GM18951 (cell line): ENCODE measurements around the gene MAML3.
"Not testable (repeated sequence)": the region's sequence is repeated elsewhere in the genome, so short reads cannot be mapped to it uniquely, and the experiment has no call there.

Experiments
- POLR2A ChIP-seq: IDR thresholded peaks from 4 replicates; pipeline ENCODE4 v1.6.1; 2011; ENCODE audit warnings: mild to moderate bottlenecking; ENCODE audit not compliant: insufficient read length, insufficient read depth; ENCODE audit errors: extremely low read depth
- in situ Hi-C: fragments of 300-500 bp; cut with MboI; formaldehyde crosslinking; loops from one replicate; pipeline ENCODE4 v1.12.0; 2022; ENCODE audit warnings: low sequenced_read_pairs, mixed read lengths, inconsistent platforms; ENCODE audit not compliant: unreplicated experiment

MAML3 gene

DNA sequence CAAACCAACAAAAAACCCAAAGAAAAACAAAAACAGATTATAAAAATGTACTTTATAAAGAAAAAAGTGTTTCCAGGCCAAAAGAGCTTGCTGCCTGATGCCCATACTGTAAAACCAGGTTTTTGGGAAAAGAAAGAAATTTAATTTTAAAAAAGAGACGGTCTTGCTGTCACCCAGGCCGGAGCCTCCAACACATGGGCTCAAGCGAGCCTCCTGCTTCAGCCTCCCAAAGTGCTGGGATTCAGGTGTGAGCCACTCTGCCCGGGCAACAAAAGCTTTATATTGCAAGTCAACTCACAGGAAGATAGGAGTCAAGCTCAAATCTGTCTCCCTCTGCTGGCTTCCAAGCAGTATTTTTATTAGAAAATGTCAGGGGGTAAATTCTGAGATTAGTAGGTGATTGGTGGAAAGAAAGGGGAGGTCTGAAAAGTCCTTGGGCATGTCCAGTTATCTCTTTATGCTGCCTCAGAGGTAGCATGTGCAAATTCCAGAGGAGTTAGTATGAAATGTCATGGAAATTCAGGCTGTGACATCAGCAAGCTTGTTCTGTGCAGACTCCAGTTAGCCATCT lies 449.0 kb downstream of the MAML3 start:
- in situ Hi-C loops: no loop called here
- TF ChIP-seq POLR2A: no peak

DNA sequence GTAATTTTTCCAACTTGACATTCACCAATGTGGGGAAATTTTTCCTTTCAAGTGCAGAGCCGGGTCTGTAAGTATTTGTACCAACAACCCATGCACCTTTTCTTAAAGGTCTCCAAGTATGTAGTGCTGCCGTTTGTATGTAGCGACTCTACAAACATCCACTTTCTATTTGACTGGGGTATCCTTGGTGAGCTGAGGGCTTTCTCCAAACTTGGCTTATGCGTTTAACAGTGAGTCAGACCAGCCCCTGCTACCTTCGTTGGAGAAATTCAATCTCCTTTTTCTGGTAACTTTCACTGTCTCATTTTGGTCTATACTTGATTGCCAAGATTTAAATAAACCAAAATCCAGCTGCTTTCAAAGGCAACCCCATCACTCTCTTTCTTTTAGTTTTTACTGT lies 453.4 kb downstream of the MAML3 start:
- no peak for TF ChIP-seq POLR2A
- in situ Hi-C loops: no loop called here

DNA sequence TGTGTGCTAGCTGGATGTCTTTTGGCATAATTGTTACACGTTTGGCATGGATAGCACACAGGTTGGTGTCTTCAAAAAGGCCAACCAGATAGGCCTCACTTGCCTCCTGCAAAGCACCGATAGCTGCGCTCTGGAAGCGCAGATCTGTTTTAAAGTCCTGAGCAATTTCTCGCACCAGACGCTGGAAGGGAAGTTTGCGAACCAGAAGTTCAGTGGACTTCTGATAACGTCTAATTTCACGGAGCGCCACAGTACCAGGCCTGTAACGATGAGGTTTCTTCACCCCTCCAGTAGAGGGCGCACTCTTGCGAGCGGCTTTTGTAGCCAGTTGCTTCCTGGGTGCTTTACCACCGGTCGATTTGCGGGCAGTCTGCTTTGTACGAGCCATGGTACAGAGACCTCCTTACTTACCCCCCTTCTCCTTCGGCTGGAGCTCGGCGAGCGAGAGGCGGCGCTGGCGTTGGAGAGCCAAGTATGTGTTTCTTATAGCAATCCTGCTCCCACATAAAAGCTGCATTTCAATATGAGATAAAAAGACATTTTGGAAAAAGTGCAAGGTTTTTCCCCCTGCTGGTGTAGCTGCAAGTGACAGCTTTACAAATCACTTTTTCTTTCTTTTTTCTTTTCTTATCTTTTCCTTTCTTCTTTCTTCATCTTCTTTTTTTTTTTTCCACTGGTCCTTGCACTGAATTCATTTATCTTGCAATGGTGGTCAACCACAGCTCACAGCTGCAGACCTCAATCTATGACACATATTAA lies 455.6 kb downstream of the MAML3 start:
- in situ Hi-C loops: not testable (repeated sequence)

- in situ Hi-C loops: no loop called here
- TF ChIP-seq POLR2A: no peak
These were observed 457.5 kb downstream of the MAML3 start for GRCh38 chr4:139696491-139696890.

GRCh38 chr4:139694522-139695107 lies 459.4 kb downstream of the MAML3 start:
- in situ Hi-C loops: no loop called here
- no peak for TF ChIP-seq POLR2A

DNA sequence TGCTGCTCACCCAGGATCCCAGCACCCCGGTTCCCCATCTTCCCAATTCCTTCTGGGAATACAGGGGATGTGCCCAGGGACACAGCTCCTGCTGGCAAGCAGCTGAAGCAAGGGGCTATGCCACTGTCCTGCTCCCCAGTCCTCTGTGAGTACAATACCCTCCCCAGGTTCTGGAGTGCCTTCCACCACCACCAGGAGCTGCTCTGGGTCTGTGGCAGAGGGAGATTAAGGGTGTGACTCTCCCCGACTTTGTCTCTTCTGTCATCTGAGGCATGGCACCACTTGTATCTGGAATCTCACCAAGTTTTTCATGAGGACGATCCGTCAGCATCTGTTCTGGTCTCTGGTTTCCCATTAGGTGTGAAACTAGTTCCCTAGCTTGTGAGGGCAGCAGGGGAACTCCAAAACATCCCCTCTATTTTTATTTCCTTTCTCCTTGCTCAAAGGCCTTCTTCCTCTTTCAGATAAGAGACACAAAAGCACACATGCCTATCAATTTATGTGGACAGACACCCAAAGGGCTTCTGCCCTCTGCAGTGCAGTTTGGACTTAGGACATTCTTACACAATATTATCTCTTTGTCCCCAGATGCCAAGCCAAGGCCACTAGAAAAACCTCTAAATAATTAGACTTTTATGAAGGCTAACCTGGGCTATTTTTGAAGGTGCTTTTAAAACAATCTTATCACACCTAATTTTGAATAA lies 461.5 kb downstream of the MAML3 start:
- no peak for TF ChIP-seq POLR2A
- in situ Hi-C loops: no loop called here

GRCh38 chr4:139690419-139690818 lies 463.6 kb downstream of the MAML3 start:
- in situ Hi-C loops: no loop called here
- no peak for TF ChIP-seq POLR2A

DNA sequence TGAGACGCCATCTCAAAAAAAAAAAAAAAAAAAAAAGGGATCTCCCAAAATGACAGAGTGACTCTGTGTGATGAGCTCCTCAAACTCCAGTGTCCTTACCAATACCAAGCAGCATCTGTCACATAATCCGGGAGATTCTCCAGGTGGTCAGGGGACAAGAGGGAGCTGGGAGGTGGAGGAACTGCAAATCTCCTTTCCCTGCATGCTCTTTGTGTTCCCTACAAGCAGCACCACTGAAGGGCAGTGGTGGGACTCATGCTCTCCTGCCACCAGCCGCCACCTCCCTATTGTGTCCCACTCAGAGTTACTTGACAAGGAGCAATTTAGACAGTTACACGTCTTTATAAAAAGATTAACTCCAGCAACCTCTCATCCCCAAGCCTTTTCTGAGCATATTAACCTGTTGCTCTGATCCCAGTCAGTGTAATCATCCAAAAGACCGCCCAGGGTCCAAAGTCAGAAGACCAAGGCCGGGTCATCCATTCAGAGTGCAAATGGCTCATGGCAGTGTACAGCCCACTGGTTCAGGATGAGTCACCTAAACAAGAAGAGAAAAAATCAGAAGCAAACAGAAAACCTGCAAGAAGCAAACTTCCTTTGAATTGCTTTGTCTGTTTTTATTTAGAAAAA lies 464.8 kb downstream of the MAML3 start:
- TF ChIP-seq POLR2A: no peak
- in situ Hi-C loops: no loop called here

GRCh38 chr4:139686988-139687387 lies 467.0 kb downstream of the MAML3 start:
- no peak for TF ChIP-seq POLR2A
- in situ Hi-C loops: no loop called here

GRCh38 chr4:139686130-139686529 lies 467.9 kb downstream of the MAML3 start:
- in situ Hi-C loops: no loop called here
- no peak for TF ChIP-seq POLR2A

- no peak for TF ChIP-seq POLR2A
- in situ Hi-C loops: no loop called here
These were observed 468.8 kb downstream of the MAML3 start for GRCh38 chr4:139685180-139685579.

DNA sequence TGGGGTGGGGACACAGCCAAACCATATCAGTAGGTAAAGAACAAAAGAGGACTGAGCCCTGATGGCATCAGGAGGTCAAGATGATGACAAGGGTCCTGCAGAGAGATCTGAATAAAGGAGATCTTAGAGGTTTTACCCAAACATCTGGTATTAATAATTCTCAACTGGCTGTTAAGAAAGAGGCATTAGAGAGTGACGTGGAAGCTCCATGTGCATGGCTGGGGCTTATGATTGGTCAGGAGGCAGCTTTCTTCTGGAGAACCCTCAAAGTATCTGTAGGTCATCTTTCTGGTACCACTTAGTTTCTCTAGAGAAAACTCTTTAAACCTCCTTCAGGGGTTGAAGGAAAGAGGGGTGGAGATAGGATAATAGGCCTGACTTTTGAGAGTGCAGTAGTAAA lies 469.6 kb downstream of the MAML3 start:
- no peak for TF ChIP-seq POLR2A
- in situ Hi-C loops: no loop called here

GRCh38 chr4:139682741-139683151 lies 471.2 kb downstream of the MAML3 start:
- no peak for TF ChIP-seq POLR2A
- in situ Hi-C loops: no loop called here

DNA sequence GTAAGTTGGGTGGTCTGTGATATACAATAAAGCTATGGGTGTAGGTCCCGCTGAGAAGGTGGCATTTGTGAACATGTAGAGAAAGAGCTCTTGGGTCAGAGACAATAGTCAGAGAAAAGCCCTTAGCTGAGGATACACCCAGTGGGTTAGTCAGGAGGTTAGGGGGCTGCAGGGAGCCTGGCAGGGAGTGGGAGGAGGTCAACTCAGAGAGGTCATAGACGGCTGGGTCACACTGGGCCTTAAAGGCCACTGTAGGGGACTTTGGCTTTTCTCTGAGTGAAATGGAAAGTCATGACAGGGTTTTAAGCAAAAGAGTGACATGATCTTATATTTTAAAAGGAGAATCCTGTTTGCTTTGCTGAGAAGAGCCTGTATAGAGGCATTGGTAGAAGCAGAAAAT lies 471.7 kb downstream of the MAML3 start:
- in situ Hi-C loops: no loop called here
- TF ChIP-seq POLR2A: no peak
